ENCODE results near the gene PPARA.

DNA sequence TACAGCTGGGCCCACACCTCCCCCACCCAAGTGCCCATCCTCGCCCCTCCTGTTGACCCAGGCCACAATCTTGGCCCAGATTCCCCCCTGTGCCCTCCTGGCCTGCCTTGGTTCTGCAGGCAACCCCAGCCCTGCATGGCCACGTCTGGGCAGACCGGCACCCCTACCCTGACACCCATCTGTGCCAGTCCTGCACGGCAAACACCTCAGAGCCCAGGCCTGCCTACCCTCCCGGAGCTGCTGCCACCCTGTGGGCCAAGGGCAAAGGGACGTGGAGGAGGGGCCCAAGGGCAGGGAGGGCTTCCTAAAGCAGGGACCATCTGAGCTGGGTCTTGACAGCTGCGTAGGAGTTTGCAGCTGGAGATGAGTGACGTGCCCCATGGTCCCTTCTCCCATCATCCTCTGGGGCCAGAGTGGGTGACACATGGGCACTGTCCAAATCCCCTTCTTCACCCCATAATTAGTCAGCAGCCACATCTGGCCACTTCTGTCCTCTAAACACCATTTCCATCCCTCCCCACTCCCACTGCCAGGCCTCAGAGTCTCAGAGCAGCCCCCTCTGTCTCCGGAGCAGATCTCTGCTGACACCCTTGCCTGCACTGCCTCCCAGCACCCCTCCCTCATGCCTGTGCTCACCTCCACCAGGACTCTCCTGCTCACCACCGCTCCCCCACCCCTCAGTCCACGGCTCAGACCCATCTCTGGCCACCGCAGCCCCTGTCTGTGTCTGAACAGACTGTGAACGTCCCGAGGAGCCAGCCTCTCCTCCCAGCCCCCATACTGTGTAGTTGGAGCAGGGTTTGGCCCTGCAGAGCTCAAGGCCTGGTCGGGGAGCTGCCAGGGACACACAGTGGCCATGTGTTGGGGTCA lies 35.6 kb upstream of the PPARA start:
- TF ChIP-seq POLR2A (IDR thresholded peaks at IDR 0.05; ENCODE audit: low read depth, low read length) (no peak), MAFK (IDR thresholded peaks at IDR 0.05; ENCODE audit: low read depth, low read length) (no peak), RCOR1 (IDR thresholded peaks at IDR 0.05; ENCODE audit: insufficient replicate concordance, low read length) (no peak), NFE2L2 (IDR thresholded peaks at IDR 0.05; ENCODE audit: low read depth, low read length) (no peak), CEBPB (IDR thresholded peaks at IDR 0.05; ENCODE audit: low read depth, low read length) (no peak), RFX5 (IDR thresholded peaks at IDR 0.05; ENCODE audit: low read depth, low read length) (no peak), MXI1 (IDR thresholded peaks at IDR 0.05; ENCODE audit: borderline replicate concordance, low read depth, low read length) (no peak), BHLHE40 (IDR thresholded peaks at IDR 0.05; ENCODE audit: low read depth, low read length) (no peak), SMC3 (IDR thresholded peaks at IDR 0.05; ENCODE audit: low read depth, low read length) (no peak), RAD21 (IDR thresholded peaks at IDR 0.05; ENCODE audit: low read length) (no peak), FOS (IDR thresholded peaks at IDR 0.05; ENCODE audit: low read depth, low read length) (no peak), CHD1 (IDR thresholded peaks at IDR 0.05; ENCODE audit: low read depth, low read length) (no peak)
- TF ChIP-seq, protein P1, sequence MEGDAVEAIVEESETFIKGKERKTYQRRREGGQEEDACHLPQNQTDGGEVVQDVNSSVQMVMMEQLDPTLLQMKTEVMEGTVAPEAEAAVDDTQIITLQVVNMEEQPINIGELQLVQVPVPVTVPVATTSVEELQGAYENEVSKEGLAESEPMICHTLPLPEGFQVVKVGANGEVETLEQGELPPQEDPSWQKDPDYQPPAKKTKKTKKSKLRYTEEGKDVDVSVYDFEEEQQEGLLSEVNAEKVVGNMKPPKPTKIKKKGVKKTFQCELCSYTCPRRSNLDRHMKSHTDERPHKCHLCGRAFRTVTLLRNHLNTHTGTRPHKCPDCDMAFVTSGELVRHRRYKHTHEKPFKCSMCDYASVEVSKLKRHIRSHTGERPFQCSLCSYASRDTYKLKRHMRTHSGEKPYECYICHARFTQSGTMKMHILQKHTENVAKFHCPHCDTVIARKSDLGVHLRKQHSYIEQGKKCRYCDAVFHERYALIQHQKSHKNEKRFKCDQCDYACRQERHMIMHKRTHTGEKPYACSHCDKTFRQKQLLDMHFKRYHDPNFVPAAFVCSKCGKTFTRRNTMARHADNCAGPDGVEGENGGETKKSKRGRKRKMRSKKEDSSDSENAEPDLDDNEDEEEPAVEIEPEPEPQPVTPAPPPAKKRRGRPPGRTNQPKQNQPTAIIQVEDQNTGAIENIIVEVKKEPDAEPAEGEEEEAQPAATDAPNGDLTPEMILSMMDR (conservative IDR thresholded peaks at IDR 0.05; ENCODE audit: low read depth, low read length), result no peak
- TF ChIP-seq, protein P2, sequence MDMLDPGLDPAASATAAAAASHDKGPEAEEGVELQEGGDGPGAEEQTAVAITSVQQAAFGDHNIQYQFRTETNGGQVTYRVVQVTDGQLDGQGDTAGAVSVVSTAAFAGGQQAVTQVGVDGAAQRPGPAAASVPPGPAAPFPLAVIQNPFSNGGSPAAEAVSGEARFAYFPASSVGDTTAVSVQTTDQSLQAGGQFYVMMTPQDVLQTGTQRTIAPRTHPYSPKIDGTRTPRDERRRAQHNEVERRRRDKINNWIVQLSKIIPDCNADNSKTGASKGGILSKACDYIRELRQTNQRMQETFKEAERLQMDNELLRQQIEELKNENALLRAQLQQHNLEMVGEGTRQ (IDR thresholded peaks at IDR 0.05; ENCODE audit: low read depth, low read length), result no peak

All from IMR-90 (cell line).